NCI-H1105 (cell line): ENCODE measurements around the gene CD6.

Experiments used
- DNase-seq: peaks from one replicate; lab custom pipeline; 2025; lab: John Stamatoyannopoulos, UW

The CD6 gene

DNA sequence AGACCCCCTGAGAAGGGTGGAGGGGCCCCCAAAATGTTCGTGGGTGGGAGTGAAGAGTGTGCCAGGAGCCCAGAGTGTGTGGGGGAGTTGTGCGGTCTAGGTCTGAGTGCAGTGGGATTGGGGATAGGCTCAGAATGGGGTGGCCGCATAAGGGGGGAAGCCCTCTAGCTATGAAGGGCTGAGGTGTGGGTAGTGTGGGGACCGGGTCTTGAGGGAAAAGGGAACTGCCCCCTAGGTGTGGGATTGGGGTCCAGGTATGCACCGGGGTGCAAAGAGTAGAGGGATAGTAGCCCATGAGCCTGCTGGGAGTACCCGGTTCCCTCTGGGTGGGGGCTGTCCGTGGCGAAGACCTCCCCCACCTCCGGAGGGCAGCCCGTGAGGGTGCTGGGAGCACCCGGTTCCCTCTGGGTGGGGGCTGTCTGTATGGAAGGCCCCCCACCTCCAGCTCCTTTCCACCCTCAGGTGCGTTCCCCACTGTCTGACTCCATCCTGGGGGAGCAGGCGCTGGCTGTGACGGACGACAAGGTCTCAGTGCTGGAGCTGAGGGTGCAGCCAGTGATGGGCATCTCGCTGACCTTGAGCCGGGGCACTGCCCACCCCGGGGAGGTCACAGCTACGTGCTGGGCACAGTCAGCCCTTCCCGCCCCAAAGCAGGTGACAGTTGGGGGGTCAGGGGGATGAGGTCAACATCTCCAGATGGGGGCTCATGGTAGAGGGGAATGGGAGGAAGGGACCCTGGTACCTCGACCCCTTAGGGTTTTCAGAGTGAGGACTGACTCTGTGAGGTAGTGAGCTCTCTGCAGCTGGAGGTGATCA, 36.5 kb upstream of the CD6 start:
- DNase-seq = no peak

DNA sequence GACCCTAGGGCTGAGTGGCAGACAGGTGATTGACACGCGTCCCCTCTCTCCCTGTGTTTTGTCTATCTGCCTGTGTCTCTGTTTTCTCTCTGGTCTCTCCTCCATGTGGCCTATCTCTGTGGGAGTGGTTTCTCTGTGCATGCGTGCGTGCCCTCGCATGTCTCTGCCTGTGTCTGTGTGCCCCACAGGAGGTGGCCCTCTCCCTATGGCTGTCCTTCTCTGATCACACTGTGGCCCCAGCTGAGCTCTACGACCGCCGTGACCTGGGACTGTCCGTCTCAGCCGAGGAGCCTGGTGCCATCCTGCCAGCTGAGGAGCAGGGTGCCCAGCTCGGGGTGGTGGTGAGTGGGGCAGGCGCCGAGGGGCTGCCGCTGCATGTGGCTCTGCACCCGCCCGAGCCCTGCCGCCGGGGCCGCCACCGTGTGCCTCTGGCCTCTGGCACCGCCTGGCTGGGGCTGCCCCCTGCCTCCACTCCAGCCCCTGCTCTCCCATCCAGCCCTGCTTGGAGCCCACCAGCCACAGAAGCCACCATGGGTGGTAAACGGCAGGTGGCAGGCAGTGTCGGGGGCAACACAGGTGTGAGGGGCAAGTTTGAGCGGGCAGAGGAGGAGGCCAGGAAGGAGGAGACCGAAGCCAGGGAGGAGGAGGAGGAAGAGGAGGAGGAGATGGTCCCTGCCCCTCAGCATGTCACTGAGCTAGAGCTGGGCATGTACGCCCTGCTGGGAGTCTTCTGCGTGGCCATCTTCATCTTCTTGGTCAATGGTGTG, 35.6 kb upstream of the CD6 start:
- no peak for DNase-seq

DNA sequence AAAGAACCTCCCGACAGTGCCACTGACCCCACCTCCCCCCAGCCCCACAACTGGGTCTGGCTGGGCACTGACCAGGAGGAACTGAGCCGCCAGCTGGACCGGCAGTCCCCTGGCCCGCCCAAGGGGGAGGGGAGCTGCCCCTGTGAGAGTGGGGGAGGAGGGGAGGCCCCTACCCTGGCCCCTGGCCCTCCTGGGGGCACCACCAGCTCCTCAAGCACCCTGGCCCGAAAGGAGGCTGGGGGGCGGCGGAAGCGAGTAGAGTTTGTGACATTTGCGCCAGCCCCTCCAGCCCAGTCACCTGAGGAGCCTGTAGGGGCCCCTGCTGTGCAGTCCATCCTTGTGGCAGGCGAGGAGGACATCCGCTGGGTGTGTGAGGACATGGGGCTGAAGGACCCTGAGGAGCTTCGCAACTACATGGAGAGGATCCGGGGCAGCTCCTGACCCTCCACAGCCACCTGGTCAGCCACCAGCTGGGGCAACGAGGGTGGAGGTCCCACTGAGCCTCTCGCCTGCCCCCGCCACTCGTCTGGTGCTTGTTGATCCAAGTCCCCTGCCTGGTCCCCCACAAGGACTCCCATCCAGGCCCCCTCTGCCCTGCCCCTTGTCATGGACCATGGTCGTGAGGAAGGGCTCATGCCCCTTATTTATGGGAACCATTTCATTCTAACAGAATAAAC, 34.9 kb upstream of the CD6 start:
- DNase-seq = no peak

DNA sequence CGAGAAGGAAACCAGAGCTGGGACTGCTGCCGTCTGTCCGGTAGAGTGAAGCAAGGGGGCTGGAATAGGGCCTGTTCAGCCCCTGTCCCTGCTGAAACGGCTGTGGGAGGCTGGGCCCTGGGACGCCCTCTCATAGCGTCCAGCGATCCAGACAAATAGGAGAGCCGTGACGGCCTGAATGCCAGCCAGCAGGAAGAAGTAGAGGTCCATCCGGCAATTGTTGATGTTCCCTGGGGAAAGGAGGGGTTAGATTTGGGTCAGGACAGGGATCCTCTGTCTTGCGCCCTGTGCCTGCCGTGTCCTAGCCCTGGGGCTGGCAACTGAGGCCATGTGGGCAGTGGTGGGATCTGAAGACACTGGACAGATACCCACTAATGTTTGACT, 34.3 kb upstream of the CD6 start:
- DNase-seq = no peak

DNA sequence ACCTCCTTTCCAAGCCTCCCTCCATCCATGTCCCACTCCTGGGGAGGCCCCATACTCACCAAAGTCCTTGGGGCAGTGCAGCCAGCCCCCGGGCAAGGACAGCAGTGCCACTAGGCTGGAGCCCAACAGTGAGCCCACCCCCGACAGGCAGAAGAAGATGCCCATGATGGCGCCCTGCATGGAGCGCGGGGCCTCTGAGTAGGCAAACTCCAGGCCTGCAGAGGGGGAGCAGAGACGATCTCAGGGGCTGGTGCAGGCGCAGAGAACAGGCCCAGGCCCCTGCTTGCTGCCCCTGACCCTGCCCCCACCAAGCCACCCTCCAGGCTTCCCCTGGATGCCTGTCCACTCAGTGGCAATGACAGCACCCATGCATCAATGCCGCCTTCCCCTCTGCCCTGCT, 33.7 kb upstream of the CD6 start:
- no peak for DNase-seq

DNA sequence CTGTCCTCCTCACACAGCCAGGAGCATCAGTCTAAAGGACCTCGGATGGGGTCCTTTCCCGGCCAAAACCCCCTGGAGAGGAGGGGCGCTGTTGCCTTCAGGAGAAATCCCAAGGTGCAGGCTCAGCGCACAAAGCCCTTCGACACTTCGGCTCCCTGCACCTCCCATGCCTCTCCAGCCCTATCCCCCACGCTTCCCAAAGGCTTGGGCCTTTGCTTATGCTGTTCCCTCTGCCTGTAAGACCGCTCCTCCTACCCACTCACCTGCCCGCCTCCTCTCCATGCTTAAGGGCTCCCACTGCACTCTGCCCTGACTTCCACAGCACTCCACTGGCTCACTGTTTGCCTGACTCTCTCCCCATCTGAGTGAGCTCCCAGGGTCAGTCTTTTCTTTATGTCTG, 33.0 kb upstream of the CD6 start:
- DNase-seq = no peak

DNA sequence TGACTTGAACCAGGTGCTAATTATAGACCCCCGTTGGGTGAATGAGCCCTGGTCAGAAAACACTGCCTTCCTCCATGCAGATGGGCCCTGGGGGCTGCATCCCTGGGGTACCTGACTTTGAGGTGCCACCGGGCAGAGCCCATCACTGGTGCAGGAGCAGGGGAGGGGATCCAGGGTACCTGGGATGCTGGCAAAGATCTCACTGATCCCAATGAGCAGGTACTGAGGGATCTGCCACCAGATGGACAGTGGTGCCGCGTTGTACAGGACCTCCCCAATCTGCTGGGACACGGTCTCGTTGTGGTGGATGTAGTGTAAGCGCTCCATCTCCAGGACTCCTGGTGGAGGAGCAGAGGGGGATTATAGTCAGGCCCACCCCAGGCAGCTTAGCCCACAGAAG, 32.2 kb upstream of the CD6 start:
- DNase-seq = no peak

DNA sequence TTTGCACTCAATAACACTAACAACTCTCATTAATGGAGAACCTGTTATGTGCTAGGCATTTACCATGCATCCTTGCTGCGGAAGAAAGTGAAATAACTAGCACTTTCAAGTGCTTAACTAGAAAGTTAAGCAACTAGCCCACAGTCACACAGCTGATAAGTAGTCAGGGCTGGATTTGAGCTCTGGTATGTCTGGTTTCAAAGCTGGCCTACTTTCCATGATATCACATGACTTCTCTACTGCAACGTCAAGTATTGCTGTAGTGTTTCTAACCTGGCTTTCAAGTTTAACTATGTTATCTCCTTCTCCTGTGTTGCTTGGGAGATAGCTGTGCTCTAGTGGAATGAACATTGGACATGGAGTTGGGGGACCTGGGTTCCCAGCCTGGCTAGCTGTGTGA, 31.6 kb upstream of the CD6 start:
- no peak for DNase-seq

DNA sequence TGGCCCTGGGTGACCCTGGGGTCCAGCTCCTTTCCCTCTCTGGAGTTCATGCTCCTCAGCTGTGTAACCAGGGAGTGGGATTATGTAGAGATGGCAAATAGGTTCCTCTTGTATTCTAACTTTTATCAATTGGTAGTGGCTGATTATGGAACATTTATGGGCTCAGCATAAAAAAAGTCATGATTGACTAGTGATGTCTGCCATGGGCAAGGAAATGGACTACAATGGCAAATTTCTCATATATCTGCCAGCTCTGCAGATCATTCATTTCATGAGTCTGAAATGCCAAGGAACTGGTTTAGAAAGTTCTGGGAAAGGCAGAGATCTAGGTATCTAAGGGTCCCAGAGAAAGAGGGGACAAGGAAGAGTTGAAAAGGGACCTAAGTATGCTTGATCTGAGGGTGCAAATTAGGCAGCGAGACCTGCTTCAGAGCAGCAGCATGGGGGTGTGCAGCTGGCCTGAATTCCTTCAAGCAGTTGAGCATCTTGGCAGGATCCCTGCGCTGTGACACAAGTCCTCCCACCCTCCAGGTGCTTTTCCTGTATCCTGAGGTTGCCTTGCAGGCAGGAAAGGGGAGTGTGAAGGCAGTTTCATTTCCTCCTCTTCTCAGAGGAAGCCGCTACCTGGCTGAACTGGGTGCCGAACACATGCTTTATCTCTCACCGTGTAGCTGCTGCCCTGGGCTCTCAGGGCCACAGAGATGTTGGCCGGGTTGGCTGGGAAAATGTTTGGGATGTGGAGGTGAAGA, 29.9 kb upstream of the CD6 start:
- no peak for DNase-seq

DNA sequence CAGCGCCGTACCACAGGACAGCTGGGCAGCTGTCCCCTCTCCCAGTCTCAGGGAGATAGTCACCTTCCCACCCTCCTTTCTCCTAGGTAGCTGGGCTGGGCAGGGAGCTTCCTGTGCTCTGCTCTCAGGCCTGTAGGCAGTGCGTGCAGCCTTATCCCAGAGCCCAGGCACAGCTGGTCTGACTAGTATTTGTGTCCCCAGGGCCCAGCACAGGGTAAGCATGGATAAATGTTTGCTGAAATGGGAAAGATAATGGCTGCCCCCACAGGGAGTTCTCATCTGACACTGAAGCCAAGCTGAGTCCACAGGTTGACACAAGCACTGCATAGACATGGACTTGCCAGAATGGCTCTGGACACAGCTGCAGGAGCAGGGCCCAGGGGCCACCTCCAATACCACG, 29.3 kb upstream of the CD6 start:
- DNase-seq = no peak

DNA sequence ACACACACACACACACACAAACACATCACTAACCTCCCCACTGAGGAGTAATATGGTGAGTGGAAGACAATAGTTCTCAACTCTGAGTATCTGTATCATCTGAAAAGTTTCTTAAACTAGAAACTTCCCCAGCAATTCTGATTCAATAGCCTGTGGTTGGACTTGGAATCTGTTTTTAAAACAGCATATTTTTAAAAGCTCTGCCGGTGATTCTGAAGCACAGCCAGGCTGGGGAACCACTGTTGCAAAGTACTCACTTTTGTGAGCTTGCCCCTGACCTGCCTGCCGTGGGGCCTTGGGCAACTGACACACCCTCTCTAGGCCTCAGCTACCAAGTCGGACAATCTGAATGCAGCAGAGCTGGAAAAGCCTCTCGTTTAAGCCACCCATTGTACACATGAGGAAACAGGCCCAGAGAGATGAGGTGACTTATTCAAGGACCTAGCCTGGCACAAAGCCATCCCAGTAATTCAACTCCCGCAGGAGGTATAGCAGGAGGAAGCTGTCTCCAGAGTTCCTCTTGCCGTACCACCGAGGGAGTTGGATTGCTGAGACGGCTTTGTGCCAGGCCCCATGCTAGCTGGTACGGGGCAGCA, 28.4 kb upstream of the CD6 start:
- peak; percentile 57 for DNase-seq

DNA sequence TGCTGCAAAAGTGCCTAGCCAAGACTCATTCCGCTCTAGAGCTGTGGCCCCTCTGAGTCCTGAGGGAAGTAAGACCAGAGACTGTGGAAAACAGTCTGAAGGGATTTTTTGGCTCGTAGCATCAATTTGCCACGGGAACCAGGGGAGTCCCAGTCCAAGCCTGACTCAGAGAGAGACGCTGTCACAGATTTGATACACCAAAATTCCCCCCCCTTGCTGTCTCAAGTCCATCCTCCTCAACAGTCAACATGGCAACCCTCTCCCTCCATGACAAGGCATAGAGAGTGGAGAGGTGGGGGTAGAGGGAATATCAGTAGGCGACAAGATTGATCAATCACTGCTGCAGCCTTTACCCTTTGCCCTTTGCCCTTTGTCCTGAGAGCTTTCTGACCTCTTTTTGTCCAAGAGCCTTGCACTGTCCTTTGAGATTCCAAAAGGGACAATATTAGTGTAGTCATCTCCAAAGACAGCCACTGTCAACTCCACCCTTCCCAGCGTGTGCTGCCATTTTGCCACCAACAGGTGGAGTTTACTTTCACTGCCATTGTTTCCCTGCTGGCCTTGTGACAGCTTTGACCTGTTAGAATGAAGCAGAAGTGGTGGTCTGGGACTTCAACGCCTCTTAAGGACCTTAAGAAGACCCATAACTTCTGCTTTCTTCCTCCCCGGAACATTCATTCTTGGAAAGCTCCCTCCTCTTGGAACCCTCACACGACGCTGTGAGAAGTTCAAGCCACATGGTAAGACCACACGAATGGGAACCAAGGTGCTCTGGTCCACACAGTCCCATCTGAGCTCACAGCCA, 26.8 kb upstream of the CD6 start:
- DNase-seq = no peak

DNA sequence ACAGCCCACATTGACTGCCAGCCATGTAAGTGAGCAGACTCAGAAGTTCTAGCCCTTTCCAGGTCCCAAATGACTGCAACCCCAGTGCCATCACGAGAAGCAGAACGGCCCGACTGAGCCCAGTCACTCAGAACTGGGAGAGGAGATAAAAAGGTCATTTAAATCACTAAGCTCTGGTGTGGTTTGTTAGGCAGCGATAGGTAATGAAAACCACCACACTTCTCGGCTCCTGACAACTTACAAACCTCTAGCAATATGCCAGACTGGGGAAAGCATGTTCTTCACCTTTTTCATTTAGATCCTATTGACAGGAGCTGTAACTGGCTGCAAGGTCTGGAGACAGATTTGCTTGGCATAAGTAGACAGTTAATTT, 26.2 kb upstream of the CD6 start:
- DNase-seq = no peak

DNA sequence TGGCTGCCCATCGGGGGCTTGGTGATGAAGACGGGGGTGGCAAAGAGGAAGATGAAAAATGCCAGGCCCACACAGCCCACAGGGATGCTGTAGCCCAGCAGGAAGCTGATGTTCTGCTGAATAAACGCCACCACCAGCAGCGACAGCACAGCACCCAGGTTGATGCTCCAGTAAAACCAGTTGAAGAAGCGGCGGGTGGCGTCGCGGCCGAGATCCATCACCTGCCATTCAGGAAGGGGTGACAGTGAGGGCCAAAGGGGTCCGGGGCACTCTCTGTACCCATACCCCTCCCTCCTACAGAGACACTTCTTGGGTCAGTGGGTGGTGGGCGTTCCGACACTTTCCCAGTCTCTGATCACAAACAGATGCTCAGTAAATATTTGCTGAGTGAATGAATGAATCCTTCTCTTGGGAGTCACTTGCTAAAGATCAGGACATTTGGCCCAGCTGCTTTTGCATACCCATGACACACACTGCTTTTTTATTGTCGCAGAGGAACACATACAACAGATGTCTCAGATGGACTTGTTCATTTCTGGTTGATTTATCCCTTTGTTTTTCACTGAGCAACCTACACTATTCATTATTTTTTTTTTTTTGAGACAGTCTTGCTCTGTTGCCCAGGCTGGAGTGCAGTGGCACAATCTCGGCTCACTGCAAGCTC, 24.7 kb upstream of the CD6 start:
- no peak for DNase-seq

DNA sequence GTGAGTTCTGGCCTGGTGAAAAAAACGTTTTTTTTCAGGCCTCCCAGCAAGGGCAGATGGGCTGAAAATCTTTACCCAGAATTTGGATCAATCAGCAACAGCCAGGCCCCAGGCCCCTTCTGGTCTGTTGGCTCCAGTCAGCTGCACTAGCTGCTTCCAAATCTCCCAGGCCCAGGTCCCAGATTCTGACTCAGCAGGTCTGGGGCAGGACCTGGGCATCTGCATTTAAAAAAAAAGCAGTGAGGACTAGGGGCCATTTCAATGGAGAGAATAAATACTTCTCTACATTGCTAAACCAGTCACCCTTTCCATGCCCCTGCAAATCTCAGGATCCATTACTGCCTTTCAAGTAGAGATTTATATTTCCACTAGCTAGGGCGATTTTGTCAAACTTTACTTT, 23.8 kb upstream of the CD6 start:
- no peak for DNase-seq

DNA sequence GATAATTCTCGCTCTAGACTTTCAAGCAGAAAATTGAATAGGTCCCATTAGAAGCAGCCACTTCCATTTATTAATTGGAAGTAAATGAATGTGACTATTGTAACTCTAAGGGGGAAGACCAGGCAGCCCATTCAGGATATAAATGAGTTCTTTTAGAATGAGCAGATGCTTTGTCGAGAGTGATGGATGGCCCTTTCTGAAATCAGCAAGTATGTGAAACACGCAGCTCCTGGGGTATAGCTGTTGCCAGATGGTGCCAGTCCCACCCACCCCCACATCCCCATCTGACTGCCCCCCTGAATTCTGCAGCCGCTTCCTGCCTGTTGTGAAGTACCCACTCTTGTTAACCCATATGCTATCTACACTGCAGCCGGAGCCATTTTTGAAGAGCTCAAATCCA, 23.2 kb upstream of the CD6 start:
- no peak for DNase-seq

DNA sequence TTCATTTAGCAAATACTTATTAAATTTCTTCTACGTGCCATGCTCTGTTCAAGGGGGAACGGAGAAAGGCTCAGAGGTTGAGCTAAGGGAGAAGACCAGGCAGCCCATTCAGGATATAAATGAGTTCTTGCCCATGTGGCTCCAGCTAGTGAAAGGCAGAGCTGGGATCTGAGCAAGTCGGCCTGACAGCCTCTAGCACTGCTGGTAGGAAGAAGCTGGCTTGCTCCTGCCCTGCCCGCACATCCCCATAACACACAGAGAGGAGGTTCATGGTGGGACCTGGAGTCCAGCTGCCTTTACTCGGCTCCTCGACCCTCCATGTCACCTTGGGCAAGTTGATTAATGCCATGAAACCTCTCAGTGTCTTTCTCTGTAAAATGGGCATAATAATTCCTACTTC, 21.5 kb upstream of the CD6 start:
- no peak for DNase-seq

DNA sequence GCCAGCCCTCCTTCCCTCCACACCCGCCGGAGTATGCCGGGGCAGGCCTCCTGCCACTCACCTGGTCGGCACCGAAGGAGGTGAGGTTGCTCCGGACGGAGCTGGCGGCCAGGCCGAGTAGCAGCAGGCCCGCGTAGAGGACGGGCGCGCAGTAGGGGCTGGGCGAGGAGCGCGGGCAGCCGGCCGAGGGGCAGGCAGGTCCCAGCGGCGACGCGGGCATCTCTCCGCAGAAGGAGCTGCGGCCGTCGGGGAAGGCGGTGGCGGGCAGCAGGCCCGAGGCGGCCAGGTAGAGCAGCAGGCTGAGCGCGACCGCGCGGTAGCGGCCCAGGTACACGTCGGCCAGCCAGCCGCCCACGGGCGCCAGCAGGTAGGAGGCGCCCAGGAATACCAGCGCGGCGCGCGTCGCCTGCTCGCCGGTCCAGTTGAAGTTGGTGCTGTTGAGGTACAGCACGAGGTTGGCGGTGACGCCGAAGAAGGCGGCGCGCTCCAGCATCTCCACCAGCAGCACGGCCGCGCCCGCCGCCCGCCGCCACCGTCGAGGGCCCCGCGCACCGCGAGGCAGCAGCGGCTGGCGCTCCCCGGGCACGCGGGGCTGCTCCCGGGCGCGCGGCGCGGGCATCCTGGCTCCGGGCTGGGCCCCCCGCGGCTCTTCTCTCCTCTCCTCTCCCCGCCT, 20.4 kb upstream of the CD6 start:
- DNase-seq = no peak

DNA sequence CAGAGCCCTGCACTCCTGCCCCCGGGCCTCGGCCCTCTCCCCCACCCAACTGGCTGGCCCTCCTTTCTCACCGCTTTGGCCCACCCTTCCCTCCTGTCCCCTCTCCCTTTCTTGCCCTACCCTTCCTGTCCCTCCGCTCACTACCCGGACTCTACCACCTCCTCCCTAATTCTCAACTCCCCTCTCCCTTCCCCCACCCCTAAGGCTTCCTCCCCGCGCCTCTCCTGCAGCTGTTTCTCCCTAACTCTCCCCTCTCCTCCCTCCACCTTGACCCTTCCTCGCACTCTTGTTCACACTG, 19.9 kb upstream of the CD6 start:
- no peak for DNase-seq
